Neural cell (in vitro differentiated cells): ENCODE data around the gene RIMS4.

ENCODE experiments used
- CTCF ChIP-seq: fragments of 450-650 bp; IDR thresholded peaks from 2 replicates; pipeline ENCODE4 v1.5.1; 2014; ENCODE audit warnings: antibody characterized with exemption, mild to moderate bottlenecking, moderate library complexity; ENCODE audit not compliant: poor library complexity, severe bottlenecking
- EP300 ChIP-seq: fragments of 450-650 bp; conservative IDR thresholded peaks from 2 replicates; pipeline ENCODE4 v1.6.1; 2014; ENCODE audit warnings: antibody characterized with exemption, mild to moderate bottlenecking, moderate library complexity; ENCODE audit not compliant: poor library complexity, severe bottlenecking
- EZH2 ChIP-seq: fragments of 200-600, 300-800 bp; shearing (Covaris generic), sonication (generic); IDR thresholded peaks from 2 replicates; pipeline ENCODE4 v1.6.1; 2014; ENCODE audit warnings: antibody characterized with exemption, low read length, borderline replicate concordance, mild to moderate bottlenecking; ENCODE audit not compliant: insufficient read depth, poor library complexity, severe bottlenecking
- MXI1 ChIP-seq: fragments of 450-650 bp; conservative IDR thresholded peaks from 2 replicates; pipeline ENCODE4 v1.6.1; 2014; ENCODE audit warnings: antibody characterized with exemption, mild to moderate bottlenecking; ENCODE audit not compliant: poor library complexity, severe bottlenecking
- POLR2AphosphoS5 ChIP-seq: IDR thresholded peaks from 2 replicates; pipeline ENCODE4 v1.6.1; 2012
- RAD21 ChIP-seq: fragments of 450-650 bp; conservative IDR thresholded peaks from 2 replicates; pipeline ENCODE4 v1.6.1; 2014; ENCODE audit warnings: antibody characterized with exemption, mild to moderate bottlenecking, moderate library complexity
- REST ChIP-seq: IDR thresholded peaks from 2 replicates; pipeline ENCODE4 v1.6.1; 2012; ENCODE audit warnings: borderline replicate concordance
- SMC3 ChIP-seq: fragments of 450-650 bp; conservative IDR thresholded peaks from 2 replicates; pipeline ENCODE4 v1.6.1; 2014; ENCODE audit warnings: antibody characterized with exemption, mild to moderate bottlenecking, moderate library complexity; ENCODE audit not compliant: poor library complexity
- TAF1 ChIP-seq: IDR thresholded peaks from 2 replicates; pipeline ENCODE4 v1.6.1; 2012; ENCODE audit warnings: low read depth

GRCh38 chr20:44796758-44797457 is 13.4 kb downstream of the RIMS4 start:
- TF ChIP-seq SMC3 (no peak), CTCF (no peak), POLR2AphosphoS5 (no peak), REST (no peak), EZH2 (no peak), RAD21 (no peak), EP300 (no peak), MXI1 (no peak), TAF1 (no peak)
